ENCODE results near the gene ROBO1.

DNA sequence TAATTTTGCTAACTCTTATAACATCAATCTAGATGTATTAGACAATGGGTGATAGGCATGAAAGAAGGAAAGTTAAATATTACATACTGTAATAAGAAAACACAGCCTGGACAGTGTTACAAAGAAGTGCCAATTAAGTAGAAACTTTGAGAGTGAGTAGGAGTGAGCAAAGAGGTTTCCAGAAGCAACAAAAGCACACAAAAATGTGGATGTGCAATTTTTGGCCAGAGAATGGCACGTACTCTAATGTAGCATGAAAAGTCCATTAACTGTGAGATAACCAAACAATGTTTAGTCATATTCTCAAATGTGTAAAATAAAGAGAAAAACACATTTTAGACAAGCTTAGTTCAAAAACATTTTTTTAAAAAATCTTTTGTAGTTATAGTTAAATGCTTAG, 567.3 kb downstream of the ROBO1 start:
- TF ChIP-seq, protein P1, sequence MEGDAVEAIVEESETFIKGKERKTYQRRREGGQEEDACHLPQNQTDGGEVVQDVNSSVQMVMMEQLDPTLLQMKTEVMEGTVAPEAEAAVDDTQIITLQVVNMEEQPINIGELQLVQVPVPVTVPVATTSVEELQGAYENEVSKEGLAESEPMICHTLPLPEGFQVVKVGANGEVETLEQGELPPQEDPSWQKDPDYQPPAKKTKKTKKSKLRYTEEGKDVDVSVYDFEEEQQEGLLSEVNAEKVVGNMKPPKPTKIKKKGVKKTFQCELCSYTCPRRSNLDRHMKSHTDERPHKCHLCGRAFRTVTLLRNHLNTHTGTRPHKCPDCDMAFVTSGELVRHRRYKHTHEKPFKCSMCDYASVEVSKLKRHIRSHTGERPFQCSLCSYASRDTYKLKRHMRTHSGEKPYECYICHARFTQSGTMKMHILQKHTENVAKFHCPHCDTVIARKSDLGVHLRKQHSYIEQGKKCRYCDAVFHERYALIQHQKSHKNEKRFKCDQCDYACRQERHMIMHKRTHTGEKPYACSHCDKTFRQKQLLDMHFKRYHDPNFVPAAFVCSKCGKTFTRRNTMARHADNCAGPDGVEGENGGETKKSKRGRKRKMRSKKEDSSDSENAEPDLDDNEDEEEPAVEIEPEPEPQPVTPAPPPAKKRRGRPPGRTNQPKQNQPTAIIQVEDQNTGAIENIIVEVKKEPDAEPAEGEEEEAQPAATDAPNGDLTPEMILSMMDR (IDR thresholded peaks at IDR 0.05): no peak
- TF ChIP-seq POLR2AphosphoS5 (IDR thresholded peaks at IDR 0.05; ENCODE audit: insufficient read depth in 1 of 2, low read depth in 1 of 2) (no peak), POLR2A (IDR thresholded peaks at IDR 0.05) (no peak)

All from vagina (tissue), 2 donors.